SK-N-SH treated with all-trans-retinoic acid at 6 μM for 48 hours (cell line): ENCODE measurements around the gene SLC25A29.
"Not testable (repeated sequence)": the region's sequence is repeated elsewhere in the genome, so short reads cannot be mapped to it uniquely, and the experiment has no call there.

ENCODE experiments used
- ATAC-seq: fragments of 200-7000 bp; cut with Tn5 transposase; 3 replicates; pipeline ENCODE4 v1.9.1; 2020; ENCODE audit warnings: mild to moderate bottlenecking, moderate library complexity
- ARNTL ChIP-seq: fragments of 450-650 bp; formaldehyde crosslinking; IDR thresholded peaks from 2 replicates; pipeline ENCODE4 v1.5.0; 2020; ENCODE audit warnings: low read depth, mild to moderate bottlenecking, moderate library complexity, borderline replicate concordance
- BACH2 ChIP-seq: fragments of 250-450 bp; sonication (Bioruptor Pico); IDR thresholded peaks from 2 replicates; pipeline ENCODE4 v1.9.0; 2021; ENCODE audit warnings: mild to moderate bottlenecking, borderline replicate concordance
- CSDC2 ChIP-seq: fragments of 250-450 bp; sonication (Bioruptor Pico); IDR thresholded peaks from 2 replicates; pipeline ENCODE4 v1.5.0; 2020; ENCODE audit warnings: mild to moderate bottlenecking, moderate library complexity
- ESRRG ChIP-seq: fragments of 250-450 bp; sonication (Bioruptor Pico); IDR thresholded peaks from 2 replicates; pipeline ENCODE4 v1.6.1; 2021; ENCODE audit warnings: mild to moderate bottlenecking
- GLIS3 ChIP-seq: fragments of 250-450 bp; sonication (Bioruptor Pico); IDR thresholded peaks from 2 replicates; pipeline ENCODE4 v1.5.0; 2020; ENCODE audit warnings: mild to moderate bottlenecking, moderate library complexity
- ISL1 ChIP-seq: fragments of 250-450 bp; sonication (Bioruptor Pico); IDR thresholded peaks from 2 replicates; pipeline ENCODE4 v2.1.2; 2022; ENCODE audit warnings: mild to moderate bottlenecking, moderate library complexity
- PPARA ChIP-seq: fragments of 250-450 bp; sonication (Bioruptor Pico); IDR thresholded peaks from 2 replicates; pipeline ENCODE4 v1.5.0; 2020; ENCODE audit warnings: mild to moderate bottlenecking, borderline replicate concordance
- RARB ChIP-seq: fragments of 250-450 bp; sonication (Bioruptor Pico); IDR thresholded peaks from 2 replicates; pipeline ENCODE4 v1.8.0; 2021; ENCODE audit warnings: mild to moderate bottlenecking, moderate library complexity
- SNAI2 ChIP-seq: fragments of 250-450 bp; sonication (Bioruptor Pico); IDR thresholded peaks from 2 replicates; pipeline ENCODE4 v1.5.0; 2020; ENCODE audit warnings: mild to moderate bottlenecking, moderate library complexity
- TCF4 ChIP-seq: fragments of 250-450 bp; sonication (Bioruptor Pico); IDR thresholded peaks from 2 replicates; pipeline ENCODE4 v1.8.0; 2021; ENCODE audit warnings: mild to moderate bottlenecking, moderate library complexity, borderline replicate concordance
- TOX ChIP-seq: fragments of 250-450 bp; sonication (Bioruptor Pico); IDR thresholded peaks from 2 replicates; pipeline ENCODE4 v1.8.0; 2021; ENCODE audit warnings: mild to moderate bottlenecking, moderate library complexity, borderline replicate concordance
- ZC3H10 ChIP-seq: fragments of 250-450 bp; sonication (Bioruptor Pico); IDR thresholded peaks from 2 replicates; pipeline ENCODE4 v1.5.1; 2021; ENCODE audit warnings: mild to moderate bottlenecking, moderate library complexity
- ZFP3 ChIP-seq: fragments of 250-450 bp; sonication (Bioruptor Pico); IDR thresholded peaks from 2 replicates; pipeline ENCODE4 v1.5.0; 2020; ENCODE audit warnings: mild to moderate bottlenecking, moderate library complexity
- ZFP30 ChIP-seq: fragments of 450-650 bp; formaldehyde crosslinking; IDR thresholded peaks from 2 replicates; pipeline ENCODE4 v1.5.0; 2022; ENCODE audit warnings: mild to moderate bottlenecking, moderate library complexity
- ZNF70 ChIP-seq: fragments of 450-650 bp; formaldehyde crosslinking; IDR thresholded peaks from 2 replicates; pipeline ENCODE4 v1.5.0; 2020; ENCODE audit warnings: mild to moderate bottlenecking, moderate library complexity
- TF ChIP-seq, protein P1 (sequence below): fragments of 250-450 bp; sonication (Bioruptor Pico); IDR thresholded peaks from 2 replicates; pipeline ENCODE4 v1.8.0; 2021; ENCODE audit warnings: low read depth, mild to moderate bottlenecking, moderate library complexity, borderline replicate concordance
- TF ChIP-seq, protein P2 (sequence below): fragments of 250-450 bp; sonication (Bioruptor Pico); IDR thresholded peaks from 2 replicates; pipeline ENCODE4 v1.5.1; 2021; ENCODE audit warnings: mild to moderate bottlenecking, moderate library complexity
- TF ChIP-seq, protein P3 (sequence below): fragments of 250-450 bp; sonication (Bioruptor Pico); IDR thresholded peaks from 2 replicates; pipeline ENCODE4 v1.5.1; 2020; ENCODE audit warnings: low read depth, mild to moderate bottlenecking, moderate library complexity
- TF ChIP-seq, protein P4 (sequence below): fragments of 250-450 bp; sonication (Bioruptor Pico); IDR thresholded peaks from 2 replicates; pipeline ENCODE4 v1.5.0; 2020; ENCODE audit warnings: mild to moderate bottlenecking, moderate library complexity

The SLC25A29 gene

DNA sequence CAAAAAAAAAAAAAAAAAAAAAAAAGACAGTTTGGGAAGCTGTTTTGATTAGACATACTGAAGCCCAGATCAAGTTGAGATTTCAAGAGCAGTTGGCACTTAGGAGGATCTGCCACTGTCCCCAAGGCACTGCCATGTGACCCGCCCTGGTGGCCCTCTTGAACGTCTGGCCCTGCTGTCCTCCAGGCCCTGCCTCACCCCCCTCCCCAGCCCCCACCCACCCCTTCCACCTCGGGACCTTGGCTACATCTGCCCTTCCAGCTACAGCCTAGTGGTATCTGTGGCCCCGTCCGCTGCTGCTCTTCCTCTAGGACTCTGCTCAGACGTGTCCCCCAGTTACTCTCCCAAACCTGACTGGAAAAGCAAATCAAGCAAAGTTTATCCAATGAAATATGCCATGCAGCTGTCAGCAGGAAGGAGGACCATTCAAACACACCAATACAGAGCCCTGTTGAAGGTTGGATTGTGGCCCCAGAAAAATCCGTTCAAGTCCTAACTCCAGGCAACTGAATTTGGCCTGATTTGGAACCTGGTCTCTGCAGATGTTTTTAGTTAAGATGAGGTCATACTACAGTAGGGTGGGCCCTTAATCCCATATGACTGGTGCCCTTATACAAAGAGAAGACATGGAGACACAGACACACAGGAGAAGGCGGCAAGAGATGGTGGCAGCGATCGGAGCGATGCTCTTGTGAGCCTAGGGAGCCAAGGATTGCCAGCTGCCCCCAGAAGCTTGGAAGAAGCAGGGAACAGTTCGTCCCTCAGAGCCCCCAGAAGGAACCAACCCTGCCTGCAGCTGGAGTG lies 17.7 kb downstream of the SLC25A29 start:
- no peak for ATAC-seq
- TF ChIP-seq, protein P1, sequence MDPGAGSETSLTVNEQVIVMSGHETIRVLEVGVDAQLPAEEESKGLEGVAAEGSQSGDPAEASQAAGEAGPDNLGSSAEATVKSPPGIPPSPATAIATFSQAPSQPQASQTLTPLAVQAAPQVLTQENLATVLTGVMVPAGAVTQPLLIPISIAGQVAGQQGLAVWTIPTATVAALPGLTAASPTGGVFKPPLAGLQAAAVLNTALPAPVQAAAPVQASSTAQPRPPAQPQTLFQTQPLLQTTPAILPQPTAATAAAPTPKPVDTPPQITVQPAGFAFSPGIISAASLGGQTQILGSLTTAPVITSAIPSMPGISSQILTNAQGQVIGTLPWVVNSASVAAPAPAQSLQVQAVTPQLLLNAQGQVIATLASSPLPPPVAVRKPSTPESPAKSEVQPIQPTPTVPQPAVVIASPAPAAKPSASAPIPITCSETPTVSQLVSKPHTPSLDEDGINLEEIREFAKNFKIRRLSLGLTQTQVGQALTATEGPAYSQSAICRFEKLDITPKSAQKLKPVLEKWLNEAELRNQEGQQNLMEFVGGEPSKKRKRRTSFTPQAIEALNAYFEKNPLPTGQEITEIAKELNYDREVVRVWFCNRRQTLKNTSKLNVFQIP, result no peak

DNA sequence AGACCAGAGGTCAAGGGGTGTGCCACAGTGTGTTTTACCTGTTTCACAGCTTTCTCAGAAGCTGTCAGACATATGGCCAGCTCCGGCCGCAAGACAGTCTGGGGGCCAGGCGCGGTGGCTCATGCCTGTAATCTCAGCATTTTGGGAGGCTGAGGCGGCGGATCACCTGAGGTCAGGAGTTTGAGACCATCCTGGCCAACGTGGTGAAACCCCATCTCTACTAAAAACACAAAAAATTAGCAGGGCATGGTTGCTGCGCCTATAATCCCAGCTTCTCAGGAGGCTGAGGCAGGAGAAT lies 18.3 kb downstream of the SLC25A29 start:
- ATAC-seq, result not testable (repeated sequence)

DNA sequence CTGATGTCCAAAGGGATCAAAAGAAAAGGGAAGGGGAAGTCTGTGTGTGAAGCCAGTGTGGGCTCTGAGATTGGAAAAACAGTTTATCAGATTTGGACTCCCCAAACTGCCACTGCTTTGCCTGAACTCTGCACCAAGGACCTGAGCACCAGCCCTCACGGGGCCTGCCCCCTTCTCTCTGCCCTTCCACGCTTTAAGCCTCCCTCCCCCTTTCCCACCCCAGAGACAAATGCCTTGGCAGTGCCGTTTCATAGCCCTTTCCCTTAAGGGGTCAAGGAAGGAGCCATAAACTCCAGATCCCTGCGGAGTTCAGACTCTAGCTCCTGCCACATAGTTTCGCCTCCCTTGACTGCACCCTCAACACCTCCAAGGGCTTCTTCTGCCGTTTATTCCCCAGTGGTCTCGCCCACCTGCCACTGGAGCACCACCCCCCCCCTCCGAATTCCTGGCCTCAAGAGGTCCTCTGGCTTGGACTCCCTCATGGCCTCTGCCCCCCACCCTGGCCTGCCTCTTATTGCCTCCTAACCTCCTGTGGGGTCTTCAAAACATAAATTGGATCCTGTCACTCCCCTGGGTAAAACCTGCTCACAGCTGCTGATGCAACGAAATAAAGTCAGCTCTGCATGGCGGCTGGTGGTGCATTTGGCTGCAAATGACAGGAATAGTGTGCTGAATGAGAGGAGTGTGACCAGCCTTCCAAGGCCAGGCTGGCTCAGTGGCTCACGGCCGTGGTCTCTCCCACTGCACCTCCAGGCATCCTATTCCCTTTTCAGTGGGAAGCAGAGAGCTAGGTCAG lies 18.8 kb downstream of the SLC25A29 start:
- TF ChIP-seq, protein P2, sequence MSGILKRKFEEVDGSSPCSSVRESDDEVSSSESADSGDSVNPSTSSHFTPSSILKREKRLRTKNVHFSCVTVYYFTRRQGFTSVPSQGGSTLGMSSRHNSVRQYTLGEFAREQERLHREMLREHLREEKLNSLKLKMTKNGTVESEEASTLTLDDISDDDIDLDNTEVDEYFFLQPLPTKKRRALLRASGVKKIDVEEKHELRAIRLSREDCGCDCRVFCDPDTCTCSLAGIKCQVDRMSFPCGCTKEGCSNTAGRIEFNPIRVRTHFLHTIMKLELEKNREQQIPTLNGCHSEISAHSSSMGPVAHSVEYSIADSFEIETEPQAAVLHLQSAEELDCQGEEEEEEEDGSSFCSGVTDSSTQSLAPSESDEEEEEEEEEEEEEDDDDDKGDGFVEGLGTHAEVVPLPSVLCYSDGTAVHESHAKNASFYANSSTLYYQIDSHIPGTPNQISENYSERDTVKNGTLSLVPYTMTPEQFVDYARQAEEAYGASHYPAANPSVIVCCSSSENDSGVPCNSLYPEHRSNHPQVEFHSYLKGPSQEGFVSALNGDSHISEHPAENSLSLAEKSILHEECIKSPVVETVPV, result no peak
- TF ChIP-seq TCF4 (CRISPR knock-in tag) (no peak), BACH2 (CRISPR knock-in tag) (no peak), RARB (CRISPR knock-in tag) (no peak), ZFP3 (CRISPR knock-in tag) (no peak), SNAI2 (no peak), ZFP30 (no peak), ARNTL (CRISPR knock-in tag) (no peak), ZNF70 (no peak), ISL1 (CRISPR knock-in tag) (no peak), TOX (CRISPR knock-in tag) (no peak), ESRRG (CRISPR knock-in tag) (no peak), PPARA (CRISPR knock-in tag) (no peak), ZC3H10 (CRISPR knock-in tag) (no peak), GLIS3 (no peak), CSDC2 (no peak)
- TF ChIP-seq, protein P3, sequence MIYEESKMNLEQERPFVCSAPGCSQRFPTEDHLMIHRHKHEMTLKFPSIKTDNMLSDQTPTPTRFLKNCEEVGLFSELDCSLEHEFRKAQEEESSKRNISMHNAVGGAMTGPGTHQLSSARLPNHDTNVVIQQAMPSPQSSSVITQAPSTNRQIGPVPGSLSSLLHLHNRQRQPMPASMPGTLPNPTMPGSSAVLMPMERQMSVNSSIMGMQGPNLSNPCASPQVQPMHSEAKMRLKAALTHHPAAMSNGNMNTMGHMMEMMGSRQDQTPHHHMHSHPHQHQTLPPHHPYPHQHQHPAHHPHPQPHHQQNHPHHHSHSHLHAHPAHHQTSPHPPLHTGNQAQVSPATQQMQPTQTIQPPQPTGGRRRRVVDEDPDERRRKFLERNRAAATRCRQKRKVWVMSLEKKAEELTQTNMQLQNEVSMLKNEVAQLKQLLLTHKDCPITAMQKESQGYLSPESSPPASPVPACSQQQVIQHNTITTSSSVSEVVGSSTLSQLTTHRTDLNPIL, result no peak
- TF ChIP-seq, protein P1, result no peak
- TF ChIP-seq, protein P4, sequence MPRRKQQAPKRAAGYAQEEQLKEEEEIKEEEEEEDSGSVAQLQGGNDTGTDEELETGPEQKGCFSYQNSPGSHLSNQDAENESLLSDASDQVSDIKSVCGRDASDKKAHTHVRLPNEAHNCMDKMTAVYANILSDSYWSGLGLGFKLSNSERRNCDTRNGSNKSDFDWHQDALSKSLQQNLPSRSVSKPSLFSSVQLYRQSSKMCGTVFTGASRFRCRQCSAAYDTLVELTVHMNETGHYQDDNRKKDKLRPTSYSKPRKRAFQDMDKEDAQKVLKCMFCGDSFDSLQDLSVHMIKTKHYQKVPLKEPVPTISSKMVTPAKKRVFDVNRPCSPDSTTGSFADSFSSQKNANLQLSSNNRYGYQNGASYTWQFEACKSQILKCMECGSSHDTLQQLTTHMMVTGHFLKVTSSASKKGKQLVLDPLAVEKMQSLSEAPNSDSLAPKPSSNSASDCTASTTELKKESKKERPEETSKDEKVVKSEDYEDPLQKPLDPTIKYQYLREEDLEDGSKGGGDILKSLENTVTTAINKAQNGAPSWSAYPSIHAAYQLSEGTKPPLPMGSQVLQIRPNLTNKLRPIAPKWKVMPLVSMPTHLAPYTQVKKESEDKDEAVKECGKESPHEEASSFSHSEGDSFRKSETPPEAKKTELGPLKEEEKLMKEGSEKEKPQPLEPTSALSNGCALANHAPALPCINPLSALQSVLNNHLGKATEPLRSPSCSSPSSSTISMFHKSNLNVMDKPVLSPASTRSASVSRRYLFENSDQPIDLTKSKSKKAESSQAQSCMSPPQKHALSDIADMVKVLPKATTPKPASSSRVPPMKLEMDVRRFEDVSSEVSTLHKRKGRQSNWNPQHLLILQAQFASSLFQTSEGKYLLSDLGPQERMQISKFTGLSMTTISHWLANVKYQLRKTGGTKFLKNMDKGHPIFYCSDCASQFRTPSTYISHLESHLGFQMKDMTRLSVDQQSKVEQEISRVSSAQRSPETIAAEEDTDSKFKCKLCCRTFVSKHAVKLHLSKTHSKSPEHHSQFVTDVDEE (CRISPR knock-in tag), result no peak
- no peak for ATAC-seq
